Measurements from ENCODE around the gene BAIAP2L2.

Gene BAIAP2L2

GRCh38 chr22:38106814-38107578 is 3.5 kb downstream of the BAIAP2L2 start:
- no peak for DNase-seq

- DNase-seq: peak; percentile 56
These were observed 6.4 kb downstream of the BAIAP2L2 start for GRCh38 chr22:38104084-38104483.

- DNase-seq: no peak
These were observed 6.8 kb downstream of the BAIAP2L2 start for GRCh38 chr22:38103641-38104040.

- DNase-seq: no peak
These were observed 11.9 kb downstream of the BAIAP2L2 start for GRCh38 chr22:38098410-38099249.

GRCh38 chr22:38097557-38098409 is 12.7 kb downstream of the BAIAP2L2 start:
- DNase-seq: no peak

GRCh38 chr22:38097058-38097457 is 13.4 kb downstream of the BAIAP2L2 start:
- DNase-seq: no peak

- DNase-seq: no peak
These were observed 21.0 kb downstream of the BAIAP2L2 start for GRCh38 chr22:38089474-38089851.

GRCh38 chr22:38088629-38089473 is 21.6 kb downstream of the BAIAP2L2 start:
- DNase-seq: no peak

- DNase-seq: no peak
These were observed 22.6 kb downstream of the BAIAP2L2 start for GRCh38 chr22:38087855-38088254.

GRCh38 chr22:38086942-38087341 is 23.5 kb downstream of the BAIAP2L2 start:
- no peak for DNase-seq

GRCh38 chr22:38086001-38086845 is 24.3 kb downstream of the BAIAP2L2 start:
- DNase-seq: no peak

GRCh38 chr22:38085501-38085900 is 25.0 kb downstream of the BAIAP2L2 start:
- no peak for DNase-seq

- DNase-seq: no peak
These were observed 25.4 kb downstream of the BAIAP2L2 start for GRCh38 chr22:38085056-38085455.

GRCh38 chr22:38083931-38084631 is 26.4 kb downstream of the BAIAP2L2 start, which contains the start of gene SLC16A8:
Gene SLC16A8 (minus strand): TSS chr22:38084184. CDS start chr22:38082873, 1,311 bp downstream.
- DNase-seq: no peak

GRCh38 chr22:38082986-38083710 is 27.3 kb downstream of the BAIAP2L2 start:
- no peak for DNase-seq

- no peak for DNase-seq
These were observed 28.3 kb downstream of the BAIAP2L2 start for GRCh38 chr22:38081941-38082828.

- DNase-seq: no peak
These were observed 28.9 kb downstream of the BAIAP2L2 start for GRCh38 chr22:38081636-38081940.

- DNase-seq: peak; percentile 47
These were observed 29.4 kb downstream of the BAIAP2L2 start for GRCh38 chr22:38080850-38081635.
